Mucosa of rectum (tissue), 2 donors: ENCODE measurements around the gene METTL22.
"Not testable (repeated sequence)": the region's sequence is repeated elsewhere in the genome, so short reads cannot be mapped to it uniquely, and the experiment has no call there.

ENCODE experiments used
- H3K27ac ChIP-seq, 2 donors: one replicate each; pipeline ENCODE4 v1.7.0; 2013; ENCODE audit warnings: inconsistent platforms in 2 of 2, low read depth in 2 of 2, low read length in 2 of 2
- H3K27me3 ChIP-seq, 2 donors: one replicate each; pipeline ENCODE4 v1.7.0; 2013; ENCODE audit warnings: low read length in 2 of 2; ENCODE audit not compliant: control insufficient read depth in 2 of 2, insufficient read depth in 2 of 2
- H3K36me3 ChIP-seq, 2 donors: one replicate each; pipeline ENCODE4 v1.7.0; 2013; ENCODE audit warnings: low read length in 2 of 2; ENCODE audit not compliant: control insufficient read depth in 2 of 2, insufficient read depth in 2 of 2
- H3K4me1 ChIP-seq, 2 donors: one replicate each; pipeline ENCODE4 v1.7.0; 2013; ENCODE audit warnings: low read length in 2 of 2, mild to moderate bottlenecking in 1 of 2; ENCODE audit not compliant: control insufficient read depth in 2 of 2, insufficient read depth in 2 of 2
- H3K4me3 ChIP-seq, 2 donors: one replicate each; pipeline ENCODE4 v1.7.0; 2013; ENCODE audit warnings: low read length in 2 of 2
- H3K9ac ChIP-seq, 2 donors: one replicate each; pipeline ENCODE4 v1.7.0; 2013; ENCODE audit warnings: low read length in 2 of 2, low read depth in 1 of 2, mild to moderate bottlenecking in 1 of 2
- H3K9me3 ChIP-seq, 2 donors: one replicate each; pipeline ENCODE4 v1.7.0; 2013; ENCODE audit warnings: low read length in 2 of 2; ENCODE audit not compliant: control insufficient read depth in 2 of 2
- donor health status: healthy.
- donor health status: Normal muscosa, but diverticular disease.

Gene METTL22

GRCh38 chr16:8646326-8647053 is 25.0 kb downstream of the METTL22 start:
- Histone ChIP-seq H3K27me3 (no peaks in the 10 kb centered on the region), H3K9me3 (no peaks in the 10 kb centered on the region), H3K4me3 (no peak overlapping the region), H3K4me1 (no peaks in the 10 kb centered on the region), H3K36me3 (peaks cover 48 to 58% of the 10 kb centered on the region in 2 donors), H3K9ac (no peak overlapping the region), H3K27ac (no peak overlapping the region)

- H3K36me3 ChIP-seq: peaks cover 35 to 47% of the 10 kb centered on the region in 2 donors
- no peak overlapping the region for H3K27ac ChIP-seq
- no peak overlapping the region for H3K9ac ChIP-seq
- H3K9me3 ChIP-seq: no peaks in the 10 kb centered on the region
- no peaks in the 10 kb centered on the region for H3K27me3 ChIP-seq
- no peak overlapping the region for H3K4me3 ChIP-seq
- H3K4me1 ChIP-seq: no peaks in the 10 kb centered on the region
Observed at GRCh38 chr16:8647721-8648318, 26.3 kb downstream of the METTL22 start.

GRCh38 chr16:8648877-8649276 is 27.4 kb downstream of the METTL22 start:
- H3K4me3 ChIP-seq: no peak overlapping the region
- H3K9ac ChIP-seq: no peak overlapping the region
- H3K4me1 ChIP-seq: no peaks in the 10 kb centered on the region
- no peak overlapping the region for H3K27ac ChIP-seq
- H3K27me3 ChIP-seq: no peaks in the 10 kb centered on the region
- no peaks in the 10 kb centered on the region for H3K9me3 ChIP-seq
- H3K36me3 ChIP-seq: peaks cover 31 to 43% of the 10 kb centered on the region in 2 donors

- no peak overlapping the region for H3K4me3 ChIP-seq
- no peak overlapping the region for H3K9ac ChIP-seq
- H3K36me3 ChIP-seq: peaks cover 23 to 32% of the 10 kb centered on the region in 2 donors
- no peaks in the 10 kb centered on the region for H3K27me3 ChIP-seq
- H3K4me1 ChIP-seq: no peaks in the 10 kb centered on the region
- no peak overlapping the region for H3K27ac ChIP-seq
- H3K9me3 ChIP-seq: no peaks in the 10 kb centered on the region
Observed at GRCh38 chr16:8649829-8650554, 28.5 kb downstream of the METTL22 start.

GRCh38 chr16:8651958-8652357 is 30.5 kb downstream of the METTL22 start:
- not testable (repeated sequence) for H3K4me3 ChIP-seq, H3K27me3 ChIP-seq, H3K9me3 ChIP-seq, H3K27ac ChIP-seq, H3K4me1 ChIP-seq, H3K9ac ChIP-seq
- H3K36me3 ChIP-seq: peaks cover 10 to 14% of the 10 kb centered on the region in 2 donors

GRCh38 chr16:8655184-8655717 is 33.8 kb downstream of the METTL22 start:
- Histone ChIP-seq H3K27ac (no peak overlapping the region), H3K27me3 (no peaks in the 10 kb centered on the region), H3K9me3 (no peaks in the 10 kb centered on the region), H3K9ac (no peak overlapping the region), H3K4me1 (no peaks in the 10 kb centered on the region), H3K4me3 (no peak overlapping the region), H3K36me3 (peaks cover 0 to 4% of the 10 kb centered on the region in 2 donors)

- Histone ChIP-seq H3K36me3 (peaks cover 0 to 4% of the 10 kb centered on the region in 2 donors), H3K9me3 (no peaks in the 10 kb centered on the region), H3K4me1 (no peaks in the 10 kb centered on the region), H3K9ac (no peak overlapping the region), H3K4me3 (no peak overlapping the region), H3K27ac (no peak overlapping the region), H3K27me3 (no peaks in the 10 kb centered on the region)
Observed at GRCh38 chr16:8656376-8656775, 34.9 kb downstream of the METTL22 start.

- Histone ChIP-seq H3K9me3 (no peaks in the 10 kb centered on the region), H3K4me3 (no peak overlapping the region), H3K9ac (no peak overlapping the region), H3K27ac (no peak overlapping the region), H3K36me3 (peaks cover 0 to 12% of the 10 kb centered on the region in 2 donors), H3K4me1 (no peaks in the 10 kb centered on the region), H3K27me3 (no peaks in the 10 kb centered on the region)
Observed at GRCh38 chr16:8660841-8661301, 39.4 kb downstream of the METTL22 start.

GRCh38 chr16:8661703-8662102 is 40.2 kb downstream of the METTL22 start:
- H3K4me1 ChIP-seq: no peaks in the 10 kb centered on the region
- no peak overlapping the region for H3K4me3 ChIP-seq
- no peak overlapping the region for H3K9ac ChIP-seq
- no peaks in the 10 kb centered on the region for H3K9me3 ChIP-seq
- no peaks in the 10 kb centered on the region for H3K27me3 ChIP-seq
- H3K36me3 ChIP-seq: peaks cover 0 to 12% of the 10 kb centered on the region in 2 donors
- H3K27ac ChIP-seq: no peak overlapping the region
